ENCODE results near the gene CHCHD6. TPM values are rescaled to one million over a fixed set of nuclear protein-coding genes. Genes with fewer than 3 reads are reported as not detected.

CHCHD6 gene
- total and polyA plus RNA-seq, 2 donors = 10.5 to 14.2 TPM

DNA sequence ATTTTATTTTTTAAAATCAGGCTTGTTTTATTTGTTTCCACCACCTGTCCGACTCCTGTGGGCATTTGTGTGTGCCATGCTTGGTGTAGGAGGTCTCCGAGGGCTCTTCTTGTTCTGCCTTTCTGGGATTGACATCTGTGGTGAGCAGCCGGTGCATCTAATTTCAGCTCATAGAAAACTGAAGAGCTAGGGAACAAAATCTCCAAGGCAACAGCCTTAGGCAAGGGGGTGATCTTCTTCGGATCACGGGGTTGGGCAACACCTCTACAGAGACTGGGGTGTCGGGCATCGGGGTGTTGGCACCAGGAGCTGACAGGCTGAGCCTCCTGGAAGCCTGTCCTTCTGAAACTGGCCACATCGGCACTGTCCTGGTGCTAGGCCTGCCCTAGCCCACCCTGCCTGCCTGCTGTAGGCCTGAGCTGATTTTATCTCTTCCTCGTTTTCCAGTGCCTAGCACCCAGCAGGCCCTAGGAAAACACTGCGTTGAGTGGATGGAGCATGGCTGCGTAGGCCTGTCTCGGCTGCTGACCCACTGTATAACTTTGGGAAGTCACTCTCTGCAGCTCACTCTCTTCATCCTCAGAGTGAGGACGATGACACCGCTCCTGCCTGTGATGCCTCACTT lies 10.3 kb downstream of the CHCHD6 start:
- Histone ChIP-seq H3K27ac (ENCODE audit: low read depth in 1 of 2, low read length in 1 of 2) (no peak overlapping the region), H3K36me3 (ENCODE audit: control insufficient read depth in 2 of 2, insufficient read depth in 2 of 2, low read length in 1 of 2) (no peaks in the 10 kb centered on the region), H3K9me3 (ENCODE audit: control insufficient read depth in 2 of 2, insufficient read depth in 1 of 2, low read length in 1 of 2) (no peaks in the 10 kb centered on the region), H3K27me3 (ENCODE audit: control insufficient read depth in 2 of 2, insufficient read depth in 1 of 2, low read length in 1 of 2) (no peaks in the 10 kb centered on the region), H3K4me3 (ENCODE audit: low read length in 2 of 2) (no peak overlapping the region), H3K4me1 (ENCODE audit: control insufficient read depth in 2 of 2, insufficient read depth in 2 of 2, low read length in 2 of 2) (no peaks in the 10 kb centered on the region)
- no peak for DNase-seq (ENCODE audit: low read depth in 6 of 9, low spot score in 9 of 9)
- 98% methylated on average over 14 of the region's 14 CpGs for WGBS

GRCh38 chr3:126714921-126715320 lies 10.9 kb downstream of the CHCHD6 start:
- Histone ChIP-seq H3K27me3 (ENCODE audit: control insufficient read depth in 2 of 2, insufficient read depth in 1 of 2, low read length in 1 of 2) (no peaks in the 10 kb centered on the region), H3K36me3 (ENCODE audit: control insufficient read depth in 2 of 2, insufficient read depth in 2 of 2, low read length in 1 of 2) (no peaks in the 10 kb centered on the region), H3K9me3 (ENCODE audit: control insufficient read depth in 2 of 2, insufficient read depth in 1 of 2, low read length in 1 of 2) (no peaks in the 10 kb centered on the region), H3K4me1 (ENCODE audit: control insufficient read depth in 2 of 2, insufficient read depth in 2 of 2, low read length in 2 of 2) (no peaks in the 10 kb centered on the region), H3K4me3 (ENCODE audit: low read length in 2 of 2) (no peak overlapping the region), H3K27ac (ENCODE audit: low read depth in 1 of 2, low read length in 1 of 2) (no peak overlapping the region)
- DNase-seq (ENCODE audit: low read depth in 6 of 9, low spot score in 9 of 9) = no peak
- WGBS = 92% methylated on average over 6 of the region's 6 CpGs

DNA sequence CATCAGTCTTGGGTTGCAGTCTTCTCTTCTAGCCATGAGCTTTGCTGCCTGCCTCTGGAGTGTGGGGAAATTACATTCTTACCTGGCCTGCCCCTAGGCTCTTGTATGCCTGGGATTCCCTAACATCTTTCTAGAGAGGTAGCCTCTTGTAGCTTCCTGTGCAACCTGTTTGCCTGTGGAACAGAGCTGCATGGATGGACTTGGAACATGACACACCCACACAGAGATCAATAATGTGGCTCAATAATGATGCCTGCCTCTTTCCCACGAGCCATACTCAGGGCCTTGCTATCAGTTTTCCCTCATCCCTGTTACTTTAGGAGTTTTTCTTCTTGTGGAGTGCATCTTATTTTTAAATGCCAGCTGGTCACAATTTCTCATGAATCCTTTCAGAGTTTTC lies 11.4 kb downstream of the CHCHD6 start:
- Histone ChIP-seq H3K4me3 (ENCODE audit: low read length in 2 of 2) (no peak overlapping the region), H3K9me3 (ENCODE audit: control insufficient read depth in 2 of 2, insufficient read depth in 1 of 2, low read length in 1 of 2) (no peaks in the 10 kb centered on the region), H3K27ac (ENCODE audit: low read depth in 1 of 2, low read length in 1 of 2) (no peak overlapping the region), H3K27me3 (ENCODE audit: control insufficient read depth in 2 of 2, insufficient read depth in 1 of 2, low read length in 1 of 2) (no peaks in the 10 kb centered on the region), H3K36me3 (ENCODE audit: control insufficient read depth in 2 of 2, insufficient read depth in 2 of 2, low read length in 1 of 2) (no peaks in the 10 kb centered on the region), H3K4me1 (ENCODE audit: control insufficient read depth in 2 of 2, insufficient read depth in 2 of 2, low read length in 2 of 2) (no peaks in the 10 kb centered on the region)
- WGBS = 93% methylated on average over 1 of the region's 1 CpG
- DNase-seq (ENCODE audit: low read depth in 6 of 9, low spot score in 9 of 9) = no peak

- no peak for DNase-seq (ENCODE audit: low read depth in 6 of 9, low spot score in 9 of 9)
- Histone ChIP-seq H3K27ac (ENCODE audit: low read depth in 1 of 2, low read length in 1 of 2) (no peak overlapping the region), H3K36me3 (ENCODE audit: control insufficient read depth in 2 of 2, insufficient read depth in 2 of 2, low read length in 1 of 2) (no peaks in the 10 kb centered on the region), H3K4me3 (ENCODE audit: low read length in 2 of 2) (no peak overlapping the region), H3K4me1 (ENCODE audit: control insufficient read depth in 2 of 2, insufficient read depth in 2 of 2, low read length in 2 of 2) (no peaks in the 10 kb centered on the region), H3K9me3 (ENCODE audit: control insufficient read depth in 2 of 2, insufficient read depth in 1 of 2, low read length in 1 of 2) (no peaks in the 10 kb centered on the region), H3K27me3 (ENCODE audit: control insufficient read depth in 2 of 2, insufficient read depth in 1 of 2, low read length in 1 of 2) (no peaks in the 10 kb centered on the region)
- 93% methylated on average over 7 of the region's 7 CpGs for WGBS
Observed at GRCh38 chr3:126716057-126716456, 12.0 kb downstream of the CHCHD6 start.

GRCh38 chr3:126718561-126719445 lies 14.8 kb downstream of the CHCHD6 start:
- Histone ChIP-seq H3K4me1 (ENCODE audit: control insufficient read depth in 2 of 2, insufficient read depth in 2 of 2, low read length in 2 of 2) (no peaks in the 10 kb centered on the region), H3K9me3 (ENCODE audit: control insufficient read depth in 2 of 2, insufficient read depth in 1 of 2, low read length in 1 of 2) (no peaks in the 10 kb centered on the region), H3K36me3 (ENCODE audit: control insufficient read depth in 2 of 2, insufficient read depth in 2 of 2, low read length in 1 of 2) (no peaks in the 10 kb centered on the region), H3K4me3 (ENCODE audit: low read length in 2 of 2) (no peak overlapping the region), H3K27me3 (ENCODE audit: control insufficient read depth in 2 of 2, insufficient read depth in 1 of 2, low read length in 1 of 2) (no peaks in the 10 kb centered on the region), H3K27ac (ENCODE audit: low read depth in 1 of 2, low read length in 1 of 2) (no peak overlapping the region)
- DNase-seq (ENCODE audit: low read depth in 6 of 9, low spot score in 9 of 9) = no peak
- 95% methylated on average over 20 of the region's 20 CpGs for WGBS

- Histone ChIP-seq H3K36me3 (ENCODE audit: control insufficient read depth in 2 of 2, insufficient read depth in 2 of 2, low read length in 1 of 2) (no peaks in the 10 kb centered on the region), H3K27me3 (ENCODE audit: control insufficient read depth in 2 of 2, insufficient read depth in 1 of 2, low read length in 1 of 2) (no peaks in the 10 kb centered on the region), H3K4me1 (ENCODE audit: control insufficient read depth in 2 of 2, insufficient read depth in 2 of 2, low read length in 2 of 2) (no peaks in the 10 kb centered on the region), H3K4me3 (ENCODE audit: low read length in 2 of 2) (no peak overlapping the region), H3K27ac (ENCODE audit: low read depth in 1 of 2, low read length in 1 of 2) (no peak overlapping the region), H3K9me3 (ENCODE audit: control insufficient read depth in 2 of 2, insufficient read depth in 1 of 2, low read length in 1 of 2) (no peaks in the 10 kb centered on the region)
- no peak for DNase-seq (ENCODE audit: low read depth in 6 of 9, low spot score in 9 of 9)
- 97% methylated on average over 5 of the region's 5 CpGs for WGBS
Observed at GRCh38 chr3:126720596-126720995, 16.6 kb downstream of the CHCHD6 start.

- 97% methylated on average over 10 of the region's 10 CpGs for WGBS
- Histone ChIP-seq H3K27ac (ENCODE audit: low read depth in 1 of 2, low read length in 1 of 2) (no peak overlapping the region), H3K27me3 (ENCODE audit: control insufficient read depth in 2 of 2, insufficient read depth in 1 of 2, low read length in 1 of 2) (no peaks in the 10 kb centered on the region), H3K4me3 (ENCODE audit: low read length in 2 of 2) (no peak overlapping the region), H3K36me3 (ENCODE audit: control insufficient read depth in 2 of 2, insufficient read depth in 2 of 2, low read length in 1 of 2) (no peaks in the 10 kb centered on the region), H3K4me1 (ENCODE audit: control insufficient read depth in 2 of 2, insufficient read depth in 2 of 2, low read length in 2 of 2) (no peaks in the 10 kb centered on the region), H3K9me3 (ENCODE audit: control insufficient read depth in 2 of 2, insufficient read depth in 1 of 2, low read length in 1 of 2) (no peaks in the 10 kb centered on the region)
- DNase-seq (ENCODE audit: low read depth in 6 of 9, low spot score in 9 of 9) = no peak
Observed at GRCh38 chr3:126721246-126721645, 17.2 kb downstream of the CHCHD6 start.

DNA sequence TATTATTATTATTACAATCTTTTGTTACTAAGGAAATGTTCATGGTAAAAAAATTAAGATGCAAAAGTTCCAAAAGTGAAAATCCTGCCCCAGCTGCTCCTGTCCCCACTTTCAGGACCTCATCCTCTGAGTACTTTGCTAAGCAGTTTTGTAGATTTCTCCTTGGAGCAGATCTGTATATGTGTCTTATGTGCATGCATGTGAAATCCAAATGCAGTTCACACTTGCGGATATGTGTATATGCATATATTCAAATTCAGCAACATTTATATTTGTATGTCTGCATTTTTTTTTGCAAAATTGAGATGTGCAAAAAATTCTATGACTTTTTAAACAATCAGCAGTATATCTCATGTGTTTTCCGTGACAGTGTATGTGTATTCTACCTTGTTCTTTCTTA lies 19.2 kb downstream of the CHCHD6 start:
- Histone ChIP-seq H3K27ac (ENCODE audit: low read depth in 1 of 2, low read length in 1 of 2) (no peak overlapping the region), H3K27me3 (ENCODE audit: control insufficient read depth in 2 of 2, insufficient read depth in 1 of 2, low read length in 1 of 2) (no peaks in the 10 kb centered on the region), H3K9me3 (ENCODE audit: control insufficient read depth in 2 of 2, insufficient read depth in 1 of 2, low read length in 1 of 2) (no peaks in the 10 kb centered on the region), H3K4me1 (ENCODE audit: control insufficient read depth in 2 of 2, insufficient read depth in 2 of 2, low read length in 2 of 2) (no peaks in the 10 kb centered on the region), H3K4me3 (ENCODE audit: low read length in 2 of 2) (no peak overlapping the region), H3K36me3 (ENCODE audit: control insufficient read depth in 2 of 2, insufficient read depth in 2 of 2, low read length in 1 of 2) (no peaks in the 10 kb centered on the region)
- no peak for DNase-seq (ENCODE audit: low read depth in 6 of 9, low spot score in 9 of 9)
- WGBS = 97% methylated on average over 2 of the region's 2 CpGs

DNA sequence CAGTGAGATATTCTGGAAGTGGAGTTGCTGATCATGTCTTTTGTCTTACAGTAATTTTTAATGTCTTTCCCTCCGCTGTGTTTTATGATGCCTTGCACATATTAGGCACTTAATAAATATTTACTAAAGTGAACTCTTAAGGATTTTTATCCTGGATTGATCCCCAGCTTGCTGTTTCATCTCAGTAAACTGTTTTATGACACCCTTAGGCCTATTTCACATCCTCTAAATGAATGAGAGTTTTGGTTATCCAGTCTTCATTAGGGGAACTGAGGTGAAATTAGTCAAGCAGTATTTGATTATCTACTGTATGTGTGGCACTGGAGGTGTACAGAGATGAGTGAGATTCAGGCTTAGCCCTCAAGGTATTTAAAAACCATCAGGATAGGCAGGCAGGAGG lies 19.8 kb downstream of the CHCHD6 start:
- Histone ChIP-seq H3K27ac (ENCODE audit: low read depth in 1 of 2, low read length in 1 of 2) (no peak overlapping the region), H3K4me1 (ENCODE audit: control insufficient read depth in 2 of 2, insufficient read depth in 2 of 2, low read length in 2 of 2) (no peaks in the 10 kb centered on the region), H3K27me3 (ENCODE audit: control insufficient read depth in 2 of 2, insufficient read depth in 1 of 2, low read length in 1 of 2) (no peaks in the 10 kb centered on the region), H3K9me3 (ENCODE audit: control insufficient read depth in 2 of 2, insufficient read depth in 1 of 2, low read length in 1 of 2) (no peaks in the 10 kb centered on the region), H3K36me3 (ENCODE audit: control insufficient read depth in 2 of 2, insufficient read depth in 2 of 2, low read length in 1 of 2) (no peaks in the 10 kb centered on the region), H3K4me3 (ENCODE audit: low read length in 2 of 2) (no peak overlapping the region)
- WGBS = 96% methylated on average over 1 of the region's 1 CpG
- no peak for DNase-seq (ENCODE audit: low read depth in 6 of 9, low spot score in 9 of 9)
